ENCODE data around the gene FOXL3.

FOXL3 gene

GRCh38 chr7:255038-255435 is 34.9 kb upstream of the FOXL3 start:
- DNase-seq (ENCODE audit: low read depth): no peak

GRCh38 chr7:255721-256361 is 34.1 kb upstream of the FOXL3 start:
- no peak for DNase-seq (ENCODE audit: low read depth)

- DNase-seq (ENCODE audit: low read depth): no peak
Measured at GRCh38 chr7:256461-256940, 33.5 kb upstream of the FOXL3 start.

GRCh38 chr7:256981-257646 is 32.9 kb upstream of the FOXL3 start:
- DNase-seq (ENCODE audit: low read depth): no peak

GRCh38 chr7:257647-257992 is 32.4 kb upstream of the FOXL3 start:
- DNase-seq (ENCODE audit: low read depth): no peak

- DNase-seq (ENCODE audit: low read depth): no peak
Measured at GRCh38 chr7:258476-259190, 31.3 kb upstream of the FOXL3 start.

GRCh38 chr7:259191-259505 is 30.8 kb upstream of the FOXL3 start:
- no peak for DNase-seq (ENCODE audit: low read depth)

- no peak for DNase-seq (ENCODE audit: low read depth)
Measured at GRCh38 chr7:259751-260405, 30.1 kb upstream of the FOXL3 start.

GRCh38 chr7:260441-261281 is 29.3 kb upstream of the FOXL3 start:
- DNase-seq (ENCODE audit: low read depth): no peak

GRCh38 chr7:261341-262250 is 28.4 kb upstream of the FOXL3 start:
- no peak for DNase-seq (ENCODE audit: low read depth)

GRCh38 chr7:262251-262572 is 27.8 kb upstream of the FOXL3 start:
- DNase-seq (ENCODE audit: low read depth): no peak

- peak; percentile 64 for DNase-seq (ENCODE audit: low read depth)
Measured at GRCh38 chr7:262631-263311, 27.2 kb upstream of the FOXL3 start.

GRCh38 chr7:263483-264351 is 26.3 kb upstream of the FOXL3 start:
- DNase-seq (ENCODE audit: low read depth): peak; percentile 26

GRCh38 chr7:264541-265191 is 25.3 kb upstream of the FOXL3 start:
- DNase-seq (ENCODE audit: low read depth): no peak

GRCh38 chr7:265192-265997 is 24.6 kb upstream of the FOXL3 start:
- no peak for DNase-seq (ENCODE audit: low read depth)

- no peak for DNase-seq (ENCODE audit: low read depth)
Measured at GRCh38 chr7:265998-266850, 23.7 kb upstream of the FOXL3 start.
